Cardiac muscle cell (in vitro differentiated cells and primary cell): Measurements from ENCODE around the gene ABHD10. TPM values are rescaled to one million over a fixed set of nuclear protein-coding genes. Genes with fewer than 3 reads are reported as not detected.
A peak's percentile ranks its signal among the peaks of the same experiment; 100 is the strongest.

Experiments used
- DNase-seq, 2 donors: peaks; one replicate each; pipeline versions ENCODE4 v3.0.0 to v3.0.0-alpha.2; 2010 to 2017; ENCODE audit warnings: low read depth in 1 of 2, low spot score in 1 of 2
- H3K27ac ChIP-seq: fragments of 200-600 bp; sonication (generic); 2 replicates; pipeline ENCODE4 v1.5.1; 2016
- H3K27me3 ChIP-seq: fragments of 200-600 bp; sonication (generic); 2 replicates; pipeline ENCODE4 v1.6.0; 2016; ENCODE audit warnings: control low read depth
- H3K36me3 ChIP-seq: fragments of 200-600 bp; sonication (generic); 2 replicates; pipeline ENCODE4 v1.5.1; 2016; ENCODE audit warnings: control low read depth
- H3K4me1 ChIP-seq: fragments of 200-600 bp; sonication (generic); 2 replicates; pipeline ENCODE4 v1.8.1; 2017; ENCODE audit warnings: low read depth, mild to moderate bottlenecking, mixed run types
- H3K4me3 ChIP-seq: fragments of 200-600 bp; sonication (generic); 2 replicates; pipeline ENCODE4 v1.5.1; 2016; ENCODE audit warnings: mild to moderate bottlenecking
- H3K9me3 ChIP-seq: fragments of 200-600 bp; sonication (generic); 2 replicates; pipeline ENCODE4 v1.5.1; 2017; ENCODE audit warnings: low read depth, mild to moderate bottlenecking, control low read depth
- polyA plus RNA-seq: library from polyadenylated mRNA; unstranded; fragments of >200 nt; fragmentation: Nextera tagmentation; extraction: Ambion mirVana; gene quantifications from 2 replicates; pipeline ENCODE4 v1.2.1, GENCODE V29; 2016
- total RNA-seq: library from RNA; depleted of rRNA; stranded (reverse); fragments of >200 nt; gene quantifications from 2 replicates; pipeline ENCODE4 v1.2.3, GENCODE V29; 2016
- TF ChIP-seq, protein P1 (sequence below): IDR thresholded peaks from 2 replicates; pipeline ENCODE4 v1.5.1; 2012; ENCODE audit warnings: low read depth, mild to moderate bottlenecking, low read length

Gene ABHD10
- total and polyA plus RNA-seq, 2 experiments from 2014 or later: 22.6 to 37.6 TPM

DNA sequence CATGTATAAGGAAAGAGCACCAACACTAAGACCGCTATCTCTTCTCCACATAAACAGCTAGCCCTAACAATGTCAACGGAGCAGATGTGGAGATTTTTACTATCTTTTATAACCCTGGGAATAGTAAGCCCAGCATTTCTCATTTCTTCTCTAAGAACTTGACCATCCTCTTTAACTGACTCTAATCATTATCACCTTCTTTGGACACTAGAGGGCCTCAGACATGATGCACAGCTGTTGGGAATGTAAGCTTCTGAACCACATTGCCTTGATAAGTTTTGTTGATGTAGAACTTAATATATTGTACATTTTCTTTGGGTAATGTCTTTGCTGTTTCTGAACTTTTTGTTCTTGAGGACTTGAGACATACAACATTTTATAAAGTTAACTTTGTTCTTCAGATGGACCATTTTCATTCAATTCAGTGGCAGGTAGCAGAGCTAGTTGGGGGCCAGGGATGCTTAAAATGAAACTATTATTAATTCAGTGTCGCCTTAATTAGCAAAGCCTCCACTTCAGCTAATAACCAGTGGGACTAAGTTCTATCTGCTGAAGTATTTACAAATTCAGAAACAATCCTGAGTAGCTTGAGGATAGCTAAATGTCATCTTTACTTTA is 10.3 kb downstream of the ABHD10 start:
- Histone ChIP-seq H3K27me3 (no peaks in the 10 kb centered on the region), H3K27ac (no peak overlapping the region), H3K4me1 (no peaks in the 10 kb centered on the region), H3K9me3 (no peaks in the 10 kb centered on the region), H3K36me3 (peaks cover 7% of the 10 kb centered on the region), H3K4me3 (no peak overlapping the region)
- TF ChIP-seq, protein P1, sequence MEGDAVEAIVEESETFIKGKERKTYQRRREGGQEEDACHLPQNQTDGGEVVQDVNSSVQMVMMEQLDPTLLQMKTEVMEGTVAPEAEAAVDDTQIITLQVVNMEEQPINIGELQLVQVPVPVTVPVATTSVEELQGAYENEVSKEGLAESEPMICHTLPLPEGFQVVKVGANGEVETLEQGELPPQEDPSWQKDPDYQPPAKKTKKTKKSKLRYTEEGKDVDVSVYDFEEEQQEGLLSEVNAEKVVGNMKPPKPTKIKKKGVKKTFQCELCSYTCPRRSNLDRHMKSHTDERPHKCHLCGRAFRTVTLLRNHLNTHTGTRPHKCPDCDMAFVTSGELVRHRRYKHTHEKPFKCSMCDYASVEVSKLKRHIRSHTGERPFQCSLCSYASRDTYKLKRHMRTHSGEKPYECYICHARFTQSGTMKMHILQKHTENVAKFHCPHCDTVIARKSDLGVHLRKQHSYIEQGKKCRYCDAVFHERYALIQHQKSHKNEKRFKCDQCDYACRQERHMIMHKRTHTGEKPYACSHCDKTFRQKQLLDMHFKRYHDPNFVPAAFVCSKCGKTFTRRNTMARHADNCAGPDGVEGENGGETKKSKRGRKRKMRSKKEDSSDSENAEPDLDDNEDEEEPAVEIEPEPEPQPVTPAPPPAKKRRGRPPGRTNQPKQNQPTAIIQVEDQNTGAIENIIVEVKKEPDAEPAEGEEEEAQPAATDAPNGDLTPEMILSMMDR: peak; percentile 76
- DNase-seq: peak; percentile 62 to 82

DNA sequence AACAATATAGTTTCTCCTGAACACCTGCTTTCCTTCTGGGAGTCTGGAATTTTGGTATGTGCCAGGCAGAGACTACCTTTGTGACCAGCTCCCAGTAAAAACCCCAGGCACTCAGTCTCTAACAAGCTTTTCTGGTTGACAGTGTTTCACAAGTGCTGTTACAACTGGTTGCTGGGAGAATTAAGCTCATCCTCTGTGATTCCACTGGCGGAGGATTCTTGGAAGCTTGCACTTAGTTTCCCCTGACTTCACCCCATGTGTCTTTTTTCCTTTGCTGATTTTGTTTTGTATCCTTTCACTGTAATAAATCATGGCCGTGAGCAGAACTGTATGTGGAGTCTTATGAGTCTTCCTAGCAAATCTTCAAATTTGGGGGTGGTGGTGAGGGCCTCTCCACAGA is 14.2 kb downstream of the ABHD10 start:
- H3K27me3 ChIP-seq: peaks cover 2% of the 10 kb centered on the region
- H3K27ac ChIP-seq: no peak overlapping the region
- no peak overlapping the region for H3K4me3 ChIP-seq
- H3K4me1 ChIP-seq: peaks cover 8% of the 10 kb centered on the region
- peaks cover 7% of the 10 kb centered on the region for H3K36me3 ChIP-seq
- no peaks in the 10 kb centered on the region for H3K9me3 ChIP-seq
- TF ChIP-seq, protein P1: no peak
- DNase-seq: no peak

DNA sequence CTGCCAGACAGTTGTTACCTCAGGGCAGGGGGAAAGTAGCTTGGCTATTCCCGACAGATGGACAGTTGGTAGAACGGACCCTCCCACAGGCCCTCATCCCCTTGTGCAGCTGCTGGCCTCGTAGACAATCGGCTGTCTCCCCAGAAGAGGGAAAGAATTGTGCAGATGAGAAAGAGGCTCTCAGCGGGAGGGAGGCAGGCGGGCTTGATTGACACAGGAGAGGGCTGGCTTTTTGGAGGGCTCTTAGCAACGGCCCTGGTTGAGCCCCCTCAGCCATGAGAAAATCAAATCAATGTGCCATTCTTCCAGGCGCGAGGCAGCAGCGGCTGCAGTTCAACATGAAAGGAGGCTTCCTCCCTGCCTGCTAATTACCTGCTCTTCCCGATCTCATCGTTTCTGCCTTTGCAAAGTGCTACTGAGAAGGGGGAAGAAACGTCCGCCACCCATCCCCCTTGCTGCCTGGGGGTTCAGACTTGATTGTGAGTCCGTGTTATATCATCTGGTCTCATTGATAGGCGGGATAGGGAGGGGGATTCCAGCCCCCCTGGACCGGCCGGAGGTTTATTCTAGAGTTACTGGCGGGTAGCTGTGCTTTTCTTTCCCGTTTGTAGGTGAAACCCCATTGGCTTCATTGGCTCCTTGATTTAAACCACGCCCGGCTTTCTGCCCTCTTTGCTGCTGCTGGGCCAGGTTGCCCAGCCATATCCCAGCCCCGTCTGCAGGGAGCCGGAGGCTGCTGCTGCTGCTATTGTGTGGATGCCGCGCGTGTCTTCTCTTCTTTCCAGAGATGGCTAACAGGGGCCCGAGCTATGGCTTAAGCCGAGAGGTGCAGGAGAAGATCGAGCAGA is 20.0 kb downstream of the ABHD10 start, which contains the start of gene TAGLN3:
TSS of gene TAGLN3 (plus strand) at position 287 of the 848 bp plus-strand sequence. CDS start at position 788, 501 bp downstream.
- peak; percentile 25 to 50 for DNase-seq

DNA sequence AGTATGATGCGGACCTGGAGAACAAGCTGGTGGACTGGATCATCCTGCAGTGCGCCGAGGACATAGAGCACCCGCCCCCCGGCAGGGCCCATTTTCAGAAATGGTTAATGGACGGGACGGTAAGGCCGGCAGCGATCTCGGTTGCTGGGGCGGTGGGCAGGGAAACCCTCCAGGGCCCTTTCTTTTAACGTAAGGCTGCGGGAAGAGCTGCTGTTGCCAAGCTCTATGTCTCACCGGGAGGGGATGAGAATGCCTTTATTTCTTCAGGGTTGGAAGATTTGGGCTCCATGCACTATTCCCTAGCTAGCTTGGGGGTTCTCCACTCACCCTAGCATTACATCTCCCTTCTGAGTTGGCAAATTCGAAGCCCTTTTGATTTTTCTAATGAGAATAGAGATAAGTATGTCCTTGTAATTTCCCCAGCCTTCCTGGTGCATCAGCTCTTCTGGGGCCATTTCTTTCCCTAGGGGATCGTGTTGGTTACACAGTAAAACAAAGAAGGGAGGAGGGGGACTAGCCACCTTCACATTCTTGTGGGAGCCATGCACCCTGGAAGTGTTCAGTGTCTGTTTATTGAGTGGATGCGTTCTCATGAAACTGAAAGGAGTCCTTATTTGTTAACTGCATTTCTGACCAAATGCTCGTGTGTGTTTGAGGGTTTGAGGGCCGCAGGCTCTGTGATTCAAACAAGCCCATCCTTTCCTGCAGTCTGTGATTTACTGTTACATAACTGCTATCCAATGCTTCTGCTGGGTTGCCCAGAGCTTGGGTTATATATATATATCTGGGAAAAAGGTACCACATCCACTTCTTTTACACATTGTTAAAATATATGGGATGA is 20.9 kb downstream of the ABHD10 start:
- Histone ChIP-seq H3K36me3 (no peaks in the 10 kb centered on the region), H3K27me3 (peaks cover 52% of the 10 kb centered on the region), H3K9me3 (no peaks in the 10 kb centered on the region), H3K4me1 (peaks cover 5% of the 10 kb centered on the region), H3K4me3 (peak overlapping the region; percentile 41), H3K27ac (no peak overlapping the region)
- TF ChIP-seq, protein P1: no peak
- DNase-seq: no peak

More for the DNA sequence above, 20.0 kb downstream of the ABHD10 start, which contains the start of gene TAGLN3:
- Histone ChIP-seq H3K4me1 (peaks cover 8% of the 10 kb centered on the region), H3K27me3 (peaks cover 51% of the 10 kb centered on the region), H3K27ac (no peak within 1 kb of the TSS), H3K4me3 (peak within 1 kb of the TSS; percentile 41), H3K36me3 (no peaks in the 10 kb centered on the region), H3K9me3 (no peaks in the 10 kb centered on the region)
- TF ChIP-seq, protein P1: no peak

DNA sequence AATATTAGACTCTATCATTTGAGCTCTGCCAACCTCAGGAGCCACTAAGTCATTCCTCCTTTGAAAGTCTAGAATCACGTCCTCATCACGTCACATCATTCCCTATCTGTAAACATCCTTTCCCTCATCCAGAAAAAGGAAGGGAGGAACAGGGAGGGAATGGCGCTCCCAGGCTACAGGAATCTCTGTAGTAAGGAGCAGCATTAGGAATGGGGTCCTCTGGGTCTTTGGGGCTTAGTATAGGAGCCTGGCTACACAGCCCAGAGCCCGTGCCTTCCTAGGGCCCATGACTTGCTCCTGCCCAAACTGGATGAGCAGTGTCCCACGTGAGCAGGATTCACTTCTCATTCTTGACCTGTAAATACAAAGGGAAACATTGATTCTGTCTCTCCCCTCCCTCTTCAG is 21.5 kb downstream of the ABHD10 start:
- Histone ChIP-seq H3K4me1 (no peaks in the 10 kb centered on the region), H3K9me3 (no peaks in the 10 kb centered on the region), H3K4me3 (no peak overlapping the region), H3K27me3 (peaks cover 52% of the 10 kb centered on the region), H3K27ac (no peak overlapping the region), H3K36me3 (no peaks in the 10 kb centered on the region)
- TF ChIP-seq, protein P1: no peak
- DNase-seq: no peak
